Activated T-cell treated with anti-CD3 and anti-CD28 coated beads, Interleukin-2, amount 50 U/mL, for 72 hours (primary cell): Measurements from ENCODE around the gene PTPRT. TPM values are rescaled to one million over a fixed set of nuclear protein-coding genes. Genes with fewer than 3 reads are reported as not detected.

Experiments used
- ATAC-seq, 2 donors: fragments of 150-1000 bp; cut with Tn5 transposase; replicated peaks in 1 of 2; 2 replicates each; pipeline ENCODE4 v1.10.0; 2021; ENCODE audit warnings: moderate library complexity in 2 of 2, mild to moderate bottlenecking in 1 of 2
- DNase-seq, 2 donors: peaks; one replicate each; pipeline ENCODE4 v3.0.0; 2021 to 2022; ENCODE audit warnings: mixed read lengths in 1 of 2
- H3K27ac Mint-ChIP-seq: one replicate; pipeline ENCODE4 v1.8.0; 2022; ENCODE audit warnings: mild to moderate bottlenecking, moderate library complexity, mixed read lengths
- H3K27me3 Mint-ChIP-seq: one replicate; pipeline ENCODE4 v1.8.0; 2022; ENCODE audit warnings: low read depth, mixed read lengths
- H3K36me3 Mint-ChIP-seq, 2 donors: one replicate each; pipeline ENCODE4 v1.8.0; 2022; ENCODE audit warnings: mixed read lengths in 2 of 2, mild to moderate bottlenecking in 1 of 2; ENCODE audit not compliant: insufficient read depth in 2 of 2
- H3K4me1 Mint-ChIP-seq: one replicate; pipeline ENCODE4 v1.8.0; 2022; ENCODE audit warnings: low read depth, mixed read lengths
- H3K4me3 Mint-ChIP-seq, 2 donors: one replicate each; pipeline ENCODE4 v1.8.0; 2022; ENCODE audit warnings: mild to moderate bottlenecking in 2 of 2, mixed read lengths in 2 of 2, moderate library complexity in 2 of 2
- H3K9me3 Mint-ChIP-seq, 2 donors: one replicate each; pipeline ENCODE4 v1.8.0; 2022; ENCODE audit warnings: mixed read lengths in 2 of 2
- total RNA-seq, 2 donors: library from RNA; stranded (reverse); gene quantifications; one replicate each; pipeline ENCODE4 v1.2.3, GENCODE V29; 2022

The PTPRT gene
- total RNA-seq, 2 donors from 2014 or later = not detected

DNA sequence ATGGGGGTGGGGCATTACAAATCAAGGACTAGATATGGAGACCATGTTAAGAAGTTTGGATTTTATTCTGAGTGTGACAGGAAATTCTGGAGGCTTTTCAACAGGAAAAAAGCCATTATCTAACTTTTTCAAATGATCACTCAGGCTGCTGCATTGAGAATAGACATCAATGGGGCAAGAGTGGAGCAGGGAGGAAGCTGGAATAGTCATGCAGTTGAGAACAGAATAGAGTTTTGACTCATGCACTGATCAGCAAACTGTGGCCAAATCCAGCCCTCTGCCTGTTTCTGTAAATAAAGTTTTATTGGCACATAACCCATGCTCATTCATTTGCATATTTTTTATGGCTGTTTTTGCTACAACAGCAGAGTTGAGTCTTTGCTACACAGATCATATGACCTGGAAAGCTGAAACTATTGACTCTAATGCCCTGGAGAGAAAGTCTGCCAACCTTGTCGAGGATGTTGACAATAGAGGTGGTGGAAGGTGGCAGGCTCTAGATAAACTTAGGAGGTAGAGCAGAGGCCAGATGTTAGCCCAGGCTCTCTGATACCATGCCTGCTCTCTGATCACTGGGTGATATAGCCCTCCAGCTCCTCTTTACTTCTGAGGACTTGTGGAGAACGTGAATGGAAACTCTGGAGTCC lies 441.8 kb downstream of the PTPRT start:
- no peak for DNase-seq
- H3K27me3 Mint-ChIP-seq = no peaks in the 10 kb centered on the region
- no peak overlapping the region for H3K4me3 Mint-ChIP-seq
- H3K36me3 Mint-ChIP-seq = no peaks in the 10 kb centered on the region
- no peak overlapping the region for H3K27ac Mint-ChIP-seq
- ATAC-seq = no peak
- H3K4me1 Mint-ChIP-seq = no peaks in the 10 kb centered on the region
- peaks cover 3 to 7% of the 10 kb centered on the region in 2 donors for H3K9me3 Mint-ChIP-seq

DNA sequence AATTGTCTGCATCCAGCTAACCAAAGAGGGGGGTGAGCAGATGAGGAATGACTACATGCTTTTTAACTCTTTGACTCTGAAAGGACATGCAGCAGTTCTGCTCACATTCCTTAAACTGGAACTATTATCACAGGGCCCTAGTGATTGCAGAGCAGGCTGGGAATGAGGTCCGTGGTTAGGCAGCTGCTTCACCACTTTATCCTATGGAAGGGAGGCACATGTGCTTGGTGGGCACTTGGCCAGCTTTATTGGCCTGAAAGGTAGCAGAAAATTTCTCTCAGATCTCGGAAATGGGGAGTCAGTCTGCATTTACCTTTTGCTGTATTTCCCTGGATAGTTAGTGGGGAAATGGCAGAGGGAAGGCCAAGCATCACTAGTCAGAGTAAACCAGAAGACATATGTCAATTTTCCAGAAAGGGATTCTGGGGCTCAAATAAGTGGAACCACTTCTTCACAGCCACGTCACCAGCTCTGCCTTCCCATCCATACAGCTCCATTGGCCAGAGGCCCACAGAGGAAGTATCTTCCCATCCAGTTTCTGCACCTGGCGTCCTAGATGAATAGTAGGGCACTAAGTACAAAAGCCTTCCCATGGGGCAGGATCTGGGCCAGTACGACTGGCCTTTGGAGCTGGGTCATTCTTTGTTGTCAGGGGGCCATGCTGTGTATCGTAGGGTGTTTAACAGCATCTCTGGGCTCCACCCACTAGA lies 444.8 kb downstream of the PTPRT start:
- H3K27ac Mint-ChIP-seq = no peak overlapping the region
- no peaks in the 10 kb centered on the region for H3K4me1 Mint-ChIP-seq
- no peak for ATAC-seq
- H3K27me3 Mint-ChIP-seq = no peaks in the 10 kb centered on the region
- H3K4me3 Mint-ChIP-seq = no peak overlapping the region
- H3K36me3 Mint-ChIP-seq = no peaks in the 10 kb centered on the region
- no peak for DNase-seq
- peaks cover 4 to 11% of the 10 kb centered on the region in 2 donors for H3K9me3 Mint-ChIP-seq

DNA sequence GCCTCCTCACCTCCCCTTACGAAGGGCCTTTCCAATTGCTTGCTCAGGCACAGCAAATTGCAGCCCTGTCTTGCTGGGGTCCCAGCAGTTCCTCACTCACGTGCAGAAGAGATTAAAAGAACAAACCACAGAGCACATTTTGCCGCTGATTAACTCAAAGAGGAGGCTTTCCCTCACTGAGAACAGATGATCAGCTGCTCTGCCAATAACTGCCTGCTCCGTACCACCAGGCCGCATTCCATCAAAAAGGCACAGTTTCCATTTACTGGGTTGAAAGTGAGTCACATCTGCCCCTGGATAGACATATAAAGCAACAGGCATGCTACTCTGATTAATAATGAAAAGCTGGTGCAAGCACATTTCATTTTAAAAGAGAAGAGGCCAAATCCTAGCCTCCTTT lies 446.8 kb downstream of the PTPRT start:
- Mint-ChIP-seq H3K9me3 (peaks cover 5 to 11% of the 10 kb centered on the region in 2 donors), H3K4me1 (no peaks in the 10 kb centered on the region), H3K27me3 (no peaks in the 10 kb centered on the region), H3K36me3 (no peaks in the 10 kb centered on the region), H3K27ac (no peak overlapping the region), H3K4me3 (no peak overlapping the region)
- ATAC-seq (no peak), DNase-seq (no peak)

DNA sequence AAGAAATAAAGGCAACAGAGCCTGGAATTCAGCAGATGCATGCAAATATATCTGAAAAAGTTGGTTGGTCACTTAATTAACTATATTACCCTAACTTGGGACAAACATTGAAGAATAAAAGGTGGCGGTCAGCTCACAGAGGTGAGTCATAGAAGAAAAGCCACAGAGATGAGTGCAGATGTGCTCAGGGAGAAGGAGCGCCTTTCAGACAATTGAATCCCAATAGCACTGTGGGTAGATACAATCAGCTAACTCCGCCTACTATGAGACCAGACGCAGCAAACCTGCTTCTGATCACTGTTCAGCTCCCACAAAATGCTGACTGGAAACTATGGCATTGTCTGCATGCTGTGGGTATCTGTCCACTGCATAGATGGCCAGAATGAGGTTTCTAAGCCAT lies 447.8 kb downstream of the PTPRT start:
- Mint-ChIP-seq H3K4me3 (no peak overlapping the region), H3K4me1 (no peaks in the 10 kb centered on the region), H3K27ac (no peak overlapping the region), H3K36me3 (no peaks in the 10 kb centered on the region), H3K27me3 (no peaks in the 10 kb centered on the region), H3K9me3 (peaks cover 7 to 12% of the 10 kb centered on the region in 2 donors)
- no peak for ATAC-seq
- no peak for DNase-seq

DNA sequence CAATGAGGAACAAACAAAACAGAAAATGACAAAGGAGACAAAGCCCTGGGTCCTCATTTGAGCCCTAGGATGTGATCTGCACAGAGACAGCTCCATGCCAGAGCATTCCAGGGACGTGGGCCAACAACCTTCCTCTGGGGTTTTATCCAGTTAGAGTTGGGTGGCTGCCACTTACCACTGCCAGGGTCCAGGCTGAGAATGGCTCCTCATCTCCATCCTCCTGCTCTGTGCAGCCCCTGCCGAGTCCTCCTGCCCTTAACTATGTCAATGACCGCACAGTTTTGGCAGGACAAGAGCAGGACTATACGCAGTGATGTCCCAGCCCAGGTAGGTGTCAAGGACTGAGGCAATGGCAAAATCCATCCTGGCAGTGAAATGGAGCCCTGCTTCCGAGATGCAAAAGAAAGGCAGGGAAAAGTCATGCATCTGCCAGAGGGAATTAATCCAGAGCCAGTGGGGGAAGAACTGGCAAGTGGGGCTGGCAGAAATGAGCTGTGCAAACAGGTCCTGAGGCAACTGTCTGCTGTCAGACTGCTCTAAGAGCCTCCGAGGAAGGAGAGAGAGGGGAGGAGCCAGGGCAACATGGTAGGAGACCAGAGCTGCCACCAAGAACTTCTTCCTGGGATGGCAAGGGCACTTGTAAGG lies 449.4 kb downstream of the PTPRT start:
- Mint-ChIP-seq H3K27me3 (no peaks in the 10 kb centered on the region), H3K4me3 (no peak overlapping the region), H3K4me1 (no peaks in the 10 kb centered on the region), H3K36me3 (no peaks in the 10 kb centered on the region), H3K27ac (no peak overlapping the region), H3K9me3 (peaks cover 10 to 12% of the 10 kb centered on the region in 2 donors)
- DNase-seq (no peak), ATAC-seq (no peak)

DNA sequence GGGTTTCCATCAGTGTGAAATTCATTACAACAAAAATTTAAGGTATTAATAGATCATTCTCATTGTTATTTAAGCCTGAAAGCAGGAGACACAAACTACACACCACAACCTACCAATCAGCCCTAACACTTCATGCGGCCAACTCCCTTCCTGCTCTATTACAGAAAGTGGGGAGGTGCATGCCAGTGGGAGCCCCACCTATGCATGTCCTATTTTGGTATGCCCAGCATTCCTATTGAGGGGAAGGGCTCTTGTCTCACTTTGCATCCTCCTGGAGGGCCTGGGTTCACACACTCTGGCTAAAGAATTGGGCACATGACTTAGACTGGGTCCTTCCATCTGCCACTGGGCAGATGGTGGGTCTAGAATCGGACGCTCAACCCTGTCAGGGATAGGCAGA lies 450.0 kb downstream of the PTPRT start:
- Mint-ChIP-seq H3K9me3 (peaks cover 10 to 12% of the 10 kb centered on the region in 2 donors), H3K27me3 (no peaks in the 10 kb centered on the region), H3K36me3 (no peaks in the 10 kb centered on the region), H3K4me3 (no peak overlapping the region), H3K4me1 (no peaks in the 10 kb centered on the region), H3K27ac (no peak overlapping the region)
- ATAC-seq (no peak), DNase-seq (no peak)

DNA sequence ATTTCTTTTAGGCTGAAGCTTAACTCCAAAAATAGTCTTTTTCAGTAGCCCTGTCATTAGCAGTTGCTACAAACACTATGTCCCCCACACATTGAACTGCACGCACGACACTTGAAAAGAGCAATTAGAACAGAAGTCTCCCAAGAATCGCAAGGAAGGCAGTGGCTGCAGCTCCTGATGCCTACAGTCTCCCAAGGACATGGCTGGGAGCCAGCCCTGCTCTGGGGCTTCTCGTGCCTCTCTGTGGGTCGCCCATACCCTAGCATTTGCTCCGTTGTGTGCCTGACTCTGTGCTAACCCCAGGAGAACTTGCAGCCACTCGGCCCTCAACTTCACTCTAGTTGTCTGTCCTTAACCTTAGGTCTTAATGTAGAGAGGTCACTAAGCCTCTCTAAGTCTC lies 454.2 kb downstream of the PTPRT start:
- Mint-ChIP-seq H3K36me3 (no peaks in the 10 kb centered on the region), H3K4me3 (no peak overlapping the region), H3K27me3 (no peaks in the 10 kb centered on the region), H3K9me3 (peaks cover 6 to 10% of the 10 kb centered on the region in 2 donors), H3K4me1 (no peaks in the 10 kb centered on the region), H3K27ac (no peak overlapping the region)
- ATAC-seq (no peak), DNase-seq (no peak)

DNA sequence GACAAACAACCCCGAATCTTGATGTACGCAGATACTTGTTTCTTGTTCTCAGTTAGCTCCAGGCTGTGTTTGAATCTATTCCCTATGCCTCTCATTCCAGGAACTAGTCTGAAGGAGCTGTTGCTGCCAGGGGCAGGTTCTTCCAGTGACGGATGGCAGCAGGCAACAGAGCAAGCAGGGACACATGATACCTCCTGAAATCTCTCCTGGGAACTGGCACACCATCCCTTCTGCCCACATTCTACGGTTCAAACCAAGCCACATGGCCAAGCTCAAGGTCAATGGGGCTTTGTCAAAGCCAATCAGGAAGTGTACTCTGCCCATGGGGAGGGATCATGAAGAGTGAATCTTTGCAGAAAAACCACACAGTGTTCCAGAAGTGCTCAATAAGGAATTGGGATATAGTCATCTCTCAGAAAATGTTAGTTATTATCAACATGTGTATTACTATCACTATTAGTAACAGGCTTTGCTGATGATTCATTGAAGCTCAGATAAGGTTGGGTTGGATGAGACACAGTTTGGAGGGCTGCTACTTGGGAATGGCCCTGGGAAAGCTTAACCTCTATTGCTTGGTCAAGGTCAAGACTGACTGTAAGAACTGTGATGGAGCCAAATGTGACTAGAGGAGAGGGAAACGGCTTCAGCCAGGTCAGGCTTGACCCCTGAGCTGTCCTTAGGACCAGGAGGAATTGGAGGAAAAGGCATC lies 454.9 kb downstream of the PTPRT start:
- ATAC-seq (no peak), DNase-seq (no peak)
- H3K36me3 Mint-ChIP-seq = no peaks in the 10 kb centered on the region
- H3K27ac Mint-ChIP-seq = no peak overlapping the region
- no peak overlapping the region for H3K4me3 Mint-ChIP-seq
- H3K9me3 Mint-ChIP-seq = peaks cover 6 to 7% of the 10 kb centered on the region in 2 donors
- no peaks in the 10 kb centered on the region for H3K27me3 Mint-ChIP-seq
- no peaks in the 10 kb centered on the region for H3K4me1 Mint-ChIP-seq

DNA sequence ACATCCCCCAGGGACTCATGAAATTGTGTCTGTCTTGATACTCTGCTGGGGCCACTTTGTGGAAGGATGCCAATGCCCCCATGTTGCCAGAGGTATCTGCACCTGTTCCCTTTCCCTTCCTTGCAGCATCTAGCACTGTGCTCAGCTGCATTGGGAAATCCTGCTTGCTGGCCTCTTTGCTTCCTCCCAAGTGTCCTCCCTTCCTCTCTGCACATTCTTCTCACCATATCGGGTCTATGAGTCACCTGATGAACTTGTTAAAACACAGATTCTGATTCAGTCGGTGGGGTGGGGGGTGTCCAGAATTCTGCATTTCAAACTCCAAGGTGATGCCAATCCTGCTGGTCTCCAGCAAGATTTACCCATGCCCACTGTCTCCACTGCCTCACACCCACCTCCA lies 467.8 kb downstream of the PTPRT start:
- Mint-ChIP-seq H3K9me3 (peaks cover 0 to 4% of the 10 kb centered on the region in 2 donors), H3K4me1 (no peaks in the 10 kb centered on the region), H3K27me3 (no peaks in the 10 kb centered on the region), H3K27ac (no peak overlapping the region), H3K4me3 (no peak overlapping the region), H3K36me3 (no peaks in the 10 kb centered on the region)
- ATAC-seq = no peak
- DNase-seq = no peak

DNA sequence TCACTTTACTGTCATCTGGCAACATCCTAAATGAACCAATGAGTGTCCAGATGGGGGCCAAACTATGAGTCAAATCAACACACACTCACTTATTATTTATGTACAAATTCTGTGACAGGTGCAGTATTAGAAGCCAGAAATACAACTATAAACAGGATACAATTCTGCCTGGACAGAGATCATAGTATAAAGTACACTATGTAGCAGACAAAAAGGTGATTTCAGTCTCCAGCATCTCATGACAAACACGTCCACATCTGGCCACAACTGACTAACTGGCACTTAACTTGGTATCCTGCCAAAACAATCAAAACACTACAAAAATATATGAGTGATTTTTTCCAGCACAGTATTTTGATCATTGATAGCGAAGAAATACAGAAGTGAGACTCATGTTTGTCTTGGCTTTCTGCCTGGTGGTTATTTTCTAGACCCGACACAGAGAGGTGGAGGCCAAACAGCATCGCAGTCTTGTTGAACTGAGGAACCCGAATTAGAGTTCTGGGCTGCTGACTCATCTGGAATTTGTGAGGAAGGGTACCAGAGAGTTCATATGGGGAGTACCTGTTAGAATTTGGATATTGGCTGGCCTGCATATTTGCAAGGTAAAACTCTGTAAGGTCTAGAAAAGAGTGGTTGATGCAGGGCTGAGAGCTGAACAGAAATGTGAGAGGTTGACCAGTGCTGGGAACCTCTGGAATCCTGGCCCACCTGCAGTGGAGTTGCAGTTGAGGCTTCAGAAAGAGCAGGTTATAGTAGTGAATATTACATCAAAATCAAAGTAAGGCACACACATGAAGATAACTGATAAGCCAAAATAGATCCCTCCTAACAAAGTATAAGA lies 475.2 kb downstream of the PTPRT start:
- Mint-ChIP-seq H3K4me1 (no peaks in the 10 kb centered on the region), H3K9me3 (peaks cover 2 to 4% of the 10 kb centered on the region in 2 donors), H3K4me3 (no peak overlapping the region), H3K36me3 (peaks cover 0 to 3% of the 10 kb centered on the region in 2 donors), H3K27ac (no peak overlapping the region), H3K27me3 (no peaks in the 10 kb centered on the region)
- ATAC-seq = no peak
- no peak for DNase-seq

DNA sequence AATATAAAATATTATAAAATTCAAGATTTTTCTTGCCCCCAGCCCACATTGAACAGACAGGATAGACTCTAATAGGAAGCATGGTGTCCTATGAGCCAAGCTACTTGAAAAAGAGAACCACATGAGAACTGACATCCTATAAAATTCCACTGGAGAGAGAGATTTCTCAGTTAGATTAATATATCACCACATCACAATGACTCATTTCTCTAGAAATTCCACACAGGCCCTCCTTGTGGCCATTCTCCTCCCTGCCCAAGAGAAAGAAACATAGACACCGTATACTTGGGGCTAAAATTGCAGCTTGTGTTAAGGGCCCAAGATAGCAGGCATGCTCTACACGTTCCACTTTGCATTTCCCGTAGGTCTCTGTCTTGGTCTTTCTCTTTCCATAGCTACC lies 481.4 kb downstream of the PTPRT start:
- Mint-ChIP-seq H3K27me3 (no peaks in the 10 kb centered on the region), H3K27ac (no peak overlapping the region), H3K9me3 (peaks cover 8 to 9% of the 10 kb centered on the region in 2 donors), H3K4me1 (no peaks in the 10 kb centered on the region), H3K36me3 (peaks cover 0 to 3% of the 10 kb centered on the region in 2 donors), H3K4me3 (no peak overlapping the region)
- DNase-seq (no peak), ATAC-seq (no peak)

DNA sequence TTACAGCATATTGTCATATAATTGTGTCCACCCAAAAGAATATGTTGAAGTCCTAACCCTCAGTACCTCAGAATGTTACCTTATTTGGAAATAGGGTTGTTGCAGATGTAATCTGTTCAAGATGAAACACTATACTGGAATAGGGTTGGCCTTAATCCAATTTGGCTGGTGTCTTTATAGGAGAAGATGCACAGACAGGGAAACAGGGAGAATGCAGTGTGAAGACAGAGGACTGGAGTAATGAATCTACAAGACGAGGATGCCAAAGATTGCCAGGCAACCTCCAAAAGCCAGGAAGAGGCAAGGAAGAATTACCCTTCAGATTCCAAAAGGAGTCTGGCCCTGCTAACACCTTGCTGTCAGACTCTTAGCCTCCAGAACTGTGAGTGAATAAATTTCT lies 482.9 kb downstream of the PTPRT start:
- no peak overlapping the region for H3K4me3 Mint-ChIP-seq
- no peaks in the 10 kb centered on the region for H3K4me1 Mint-ChIP-seq
- H3K27me3 Mint-ChIP-seq = no peaks in the 10 kb centered on the region
- ATAC-seq = no peak
- H3K36me3 Mint-ChIP-seq = peaks cover 0 to 3% of the 10 kb centered on the region in 2 donors
- no peak overlapping the region for H3K27ac Mint-ChIP-seq
- no peak for DNase-seq
- peaks cover 12 to 13% of the 10 kb centered on the region in 2 donors for H3K9me3 Mint-ChIP-seq
